Kidney glomerular epithelial cell (primary cell): Measurements from ENCODE around the gene LMTK2.

Source experiments
- DNase-seq: peaks from one replicate; lab custom pipeline; 2025; lab: John Stamatoyannopoulos, UW

LMTK2 gene

GRCh38 chr7:98234429-98235147 is 127.9 kb downstream of the LMTK2 start:
- DNase-seq: no peak

- no peak for DNase-seq
These were observed 129.2 kb downstream of the LMTK2 start for GRCh38 chr7:98235901-98236300.

GRCh38 chr7:98236355-98237185 is 129.9 kb downstream of the LMTK2 start:
- no peak for DNase-seq

GRCh38 chr7:98238076-98238475 is 131.4 kb downstream of the LMTK2 start:
- no peak for DNase-seq

- DNase-seq: no peak
These were observed 132.3 kb downstream of the LMTK2 start for GRCh38 chr7:98238976-98239375.

- peak; percentile 5 for DNase-seq
These were observed 134.5 kb downstream of the LMTK2 start for GRCh38 chr7:98240961-98241673.

GRCh38 chr7:98241674-98242241 is 135.1 kb downstream of the LMTK2 start:
- DNase-seq: no peak

GRCh38 chr7:98242342-98242741 is 135.7 kb downstream of the LMTK2 start:
- DNase-seq: no peak

GRCh38 chr7:98242934-98243333 is 136.3 kb downstream of the LMTK2 start:
- DNase-seq: no peak

- no peak for DNase-seq
These were observed 138.2 kb downstream of the LMTK2 start for GRCh38 chr7:98244871-98245270.

GRCh38 chr7:98248156-98248555 is 141.5 kb downstream of the LMTK2 start:
- DNase-seq: no peak

GRCh38 chr7:98249106-98249505 is 142.4 kb downstream of the LMTK2 start:
- DNase-seq: no peak

GRCh38 chr7:98250789-98251188 is 144.1 kb downstream of the LMTK2 start:
- DNase-seq: no peak

GRCh38 chr7:98251231-98251600 is 144.6 kb downstream of the LMTK2 start:
- no peak for DNase-seq

- DNase-seq: peak; percentile 89
These were observed 145.2 kb downstream of the LMTK2 start, which contains the start of gene TECPR1 for GRCh38 chr7:98251601-98252424. TECPR1 (minus strand) TSS chr7:98252232; CDS start chr7:98246146, 6,086 bp downstream.

- DNase-seq: no peak
These were observed 145.9 kb downstream of the LMTK2 start for GRCh38 chr7:98252425-98253054.

GRCh38 chr7:98254516-98254915 is 147.9 kb downstream of the LMTK2 start:
- no peak for DNase-seq

- no peak for DNase-seq
These were observed 148.4 kb downstream of the LMTK2 start for GRCh38 chr7:98254951-98255610.

GRCh38 chr7:98256431-98256830 is 149.8 kb downstream of the LMTK2 start:
- DNase-seq: no peak

- DNase-seq: no peak
These were observed 151.0 kb downstream of the LMTK2 start for GRCh38 chr7:98257701-98258100.
